ENCODE data around the gene ATP1A4. TPM values are rescaled to one million over a fixed set of nuclear protein-coding genes. Genes with fewer than 3 reads are reported as not detected.

The ATP1A4 gene
- total RNA-seq, 1 donor from 2014 or later = not detected

DNA sequence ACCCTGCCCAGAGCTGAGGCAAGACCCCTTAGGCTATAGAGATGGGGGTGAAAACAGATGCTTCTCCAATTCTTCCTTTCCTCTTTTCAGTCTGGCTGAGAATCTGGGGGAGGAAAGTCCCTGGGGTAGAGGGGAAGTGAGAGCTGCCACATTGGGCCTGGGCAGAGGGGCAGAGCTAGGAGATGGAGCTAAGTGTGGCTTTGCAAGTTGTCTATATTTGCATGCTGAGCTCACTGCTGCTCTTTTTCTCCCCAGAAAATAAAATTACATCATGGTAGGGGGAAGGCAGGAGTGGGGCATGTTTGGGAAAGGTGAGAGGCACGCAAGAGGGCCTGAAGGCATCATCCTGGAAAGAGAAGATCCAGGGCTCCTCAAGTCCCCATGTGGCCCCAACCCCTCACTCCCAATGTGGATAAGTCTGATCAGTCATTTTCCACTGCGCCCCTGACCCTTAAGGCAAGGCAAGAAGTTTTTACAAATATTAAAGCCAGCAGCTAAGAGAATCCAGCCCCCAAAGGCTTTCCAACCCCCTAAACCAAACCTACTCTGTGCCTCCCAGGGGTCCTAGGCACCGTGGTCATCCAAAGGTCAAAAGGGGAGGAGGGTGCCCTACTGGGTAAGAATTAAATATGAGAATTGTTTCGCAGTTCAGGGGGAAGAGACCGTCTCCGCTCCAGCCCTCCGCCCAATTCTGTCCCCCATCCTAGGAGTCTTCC, 53.3 kb downstream of the ATP1A4 start:
- peaks cover 14% of the 10 kb centered on the region for H3K36me3 Mint-ChIP-seq (ENCODE audit: low read depth)
- peak overlapping the region; percentile 89 for H3K4me3 Mint-ChIP-seq (ENCODE audit: unreplicated experiment)
- H3K27me3 Mint-ChIP-seq (ENCODE audit: low read depth) = no peaks in the 10 kb centered on the region
- H3K9me3 Mint-ChIP-seq (ENCODE audit: low read depth) = no peaks in the 10 kb centered on the region
- TF ChIP-seq, protein P1, sequence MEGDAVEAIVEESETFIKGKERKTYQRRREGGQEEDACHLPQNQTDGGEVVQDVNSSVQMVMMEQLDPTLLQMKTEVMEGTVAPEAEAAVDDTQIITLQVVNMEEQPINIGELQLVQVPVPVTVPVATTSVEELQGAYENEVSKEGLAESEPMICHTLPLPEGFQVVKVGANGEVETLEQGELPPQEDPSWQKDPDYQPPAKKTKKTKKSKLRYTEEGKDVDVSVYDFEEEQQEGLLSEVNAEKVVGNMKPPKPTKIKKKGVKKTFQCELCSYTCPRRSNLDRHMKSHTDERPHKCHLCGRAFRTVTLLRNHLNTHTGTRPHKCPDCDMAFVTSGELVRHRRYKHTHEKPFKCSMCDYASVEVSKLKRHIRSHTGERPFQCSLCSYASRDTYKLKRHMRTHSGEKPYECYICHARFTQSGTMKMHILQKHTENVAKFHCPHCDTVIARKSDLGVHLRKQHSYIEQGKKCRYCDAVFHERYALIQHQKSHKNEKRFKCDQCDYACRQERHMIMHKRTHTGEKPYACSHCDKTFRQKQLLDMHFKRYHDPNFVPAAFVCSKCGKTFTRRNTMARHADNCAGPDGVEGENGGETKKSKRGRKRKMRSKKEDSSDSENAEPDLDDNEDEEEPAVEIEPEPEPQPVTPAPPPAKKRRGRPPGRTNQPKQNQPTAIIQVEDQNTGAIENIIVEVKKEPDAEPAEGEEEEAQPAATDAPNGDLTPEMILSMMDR (IDR thresholded peaks at IDR 0.05) = no peak
- no peak for DNase-seq (ENCODE audit: low spot score)
- peaks cover 45% of the 10 kb centered on the region for H3K4me1 Mint-ChIP-seq (ENCODE audit: low read depth)
- peak overlapping the region; percentile 99 for H3K27ac Mint-ChIP-seq (ENCODE audit: unreplicated experiment)

DNA sequence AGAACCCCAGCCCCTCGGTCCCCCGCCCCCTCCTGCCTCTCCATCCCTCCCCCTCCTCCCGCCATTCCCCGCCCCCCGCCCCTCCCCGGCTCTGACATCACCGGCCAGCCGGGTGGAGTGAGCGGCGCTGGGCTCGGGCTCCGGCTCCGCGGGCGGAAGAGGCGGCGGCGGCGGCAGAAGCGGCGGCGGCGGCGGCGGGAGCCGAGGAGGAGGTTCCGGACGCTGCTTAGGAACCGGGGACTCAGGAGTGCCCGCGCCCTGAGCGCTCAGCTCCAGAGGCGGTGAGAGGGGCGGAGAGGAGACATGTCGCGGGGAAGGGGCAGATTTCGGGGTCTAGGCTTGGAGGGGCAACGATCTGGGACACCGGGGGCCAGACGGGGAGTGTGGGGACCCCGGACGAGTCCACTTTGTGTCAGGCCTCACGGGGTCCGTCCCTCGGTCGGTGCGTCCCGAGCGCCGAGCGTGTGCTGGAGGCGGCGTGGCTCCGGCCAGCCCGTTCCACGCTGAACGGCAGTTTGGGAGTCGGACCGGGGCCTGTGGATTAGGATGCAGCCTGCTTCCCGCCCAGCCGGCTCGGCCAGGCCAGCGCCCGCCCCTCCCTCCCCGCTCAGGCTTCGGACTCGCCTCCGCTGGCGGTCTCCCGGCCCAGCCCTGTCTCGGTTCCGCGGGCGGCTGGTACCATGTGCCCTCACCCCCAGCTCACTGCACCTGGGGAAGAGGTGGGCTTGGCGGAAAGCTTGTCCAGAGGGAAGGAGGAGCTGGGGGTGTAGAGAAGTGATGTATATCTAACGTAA, 54.0 kb downstream of the ATP1A4 start, which contains the start of gene PEA15:
Gene PEA15, plus strand, starts transcription at position 143 of the 794 bp plus-strand sequence. CDS start 6,161 bp downstream, outside the sequence.
- peaks cover 16% of the 10 kb centered on the region for H3K36me3 Mint-ChIP-seq (ENCODE audit: low read depth)
- H3K27ac Mint-ChIP-seq (ENCODE audit: unreplicated experiment) = peak within 1 kb of the TSS; percentile 99
- H3K27me3 Mint-ChIP-seq (ENCODE audit: low read depth) = no peaks in the 10 kb centered on the region
- TF ChIP-seq, protein P1 (IDR thresholded peaks at IDR 0.05) = no peak
- no peaks in the 10 kb centered on the region for H3K9me3 Mint-ChIP-seq (ENCODE audit: low read depth)
- H3K4me3 Mint-ChIP-seq (ENCODE audit: unreplicated experiment) = peak within 1 kb of the TSS; percentile 89
- H3K4me1 Mint-ChIP-seq (ENCODE audit: low read depth) = peaks cover 53% of the 10 kb centered on the region
- DNase-seq (ENCODE audit: low spot score) = no peak

DNA sequence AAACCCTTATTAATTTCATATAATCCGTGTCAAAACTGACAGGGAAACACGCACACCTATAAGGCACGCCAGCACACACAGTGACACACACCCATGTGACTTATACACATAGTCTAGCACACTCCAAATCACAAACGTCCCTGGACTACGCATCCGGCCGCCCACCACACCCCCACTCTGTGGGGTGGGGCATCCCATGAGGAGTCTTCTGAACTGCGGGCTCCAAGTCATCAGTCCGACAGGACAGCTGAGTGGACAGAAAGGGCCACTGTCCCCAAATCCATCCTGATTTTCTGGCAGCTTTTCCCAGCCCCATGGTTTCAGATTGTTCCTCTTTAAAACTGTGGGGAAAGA, 54.6 kb downstream of the ATP1A4 start:
- peak overlapping the region; percentile 89 for H3K4me3 Mint-ChIP-seq (ENCODE audit: unreplicated experiment)
- DNase-seq (ENCODE audit: low spot score) = no peak
- H3K4me1 Mint-ChIP-seq (ENCODE audit: low read depth) = peaks cover 59% of the 10 kb centered on the region
- H3K27ac Mint-ChIP-seq (ENCODE audit: unreplicated experiment) = peak overlapping the region; percentile 99
- H3K27me3 Mint-ChIP-seq (ENCODE audit: low read depth) = no peaks in the 10 kb centered on the region
- no peaks in the 10 kb centered on the region for H3K9me3 Mint-ChIP-seq (ENCODE audit: low read depth)
- peaks cover 18% of the 10 kb centered on the region for H3K36me3 Mint-ChIP-seq (ENCODE audit: low read depth)
- TF ChIP-seq, protein P1 (IDR thresholded peaks at IDR 0.05) = no peak

DNA sequence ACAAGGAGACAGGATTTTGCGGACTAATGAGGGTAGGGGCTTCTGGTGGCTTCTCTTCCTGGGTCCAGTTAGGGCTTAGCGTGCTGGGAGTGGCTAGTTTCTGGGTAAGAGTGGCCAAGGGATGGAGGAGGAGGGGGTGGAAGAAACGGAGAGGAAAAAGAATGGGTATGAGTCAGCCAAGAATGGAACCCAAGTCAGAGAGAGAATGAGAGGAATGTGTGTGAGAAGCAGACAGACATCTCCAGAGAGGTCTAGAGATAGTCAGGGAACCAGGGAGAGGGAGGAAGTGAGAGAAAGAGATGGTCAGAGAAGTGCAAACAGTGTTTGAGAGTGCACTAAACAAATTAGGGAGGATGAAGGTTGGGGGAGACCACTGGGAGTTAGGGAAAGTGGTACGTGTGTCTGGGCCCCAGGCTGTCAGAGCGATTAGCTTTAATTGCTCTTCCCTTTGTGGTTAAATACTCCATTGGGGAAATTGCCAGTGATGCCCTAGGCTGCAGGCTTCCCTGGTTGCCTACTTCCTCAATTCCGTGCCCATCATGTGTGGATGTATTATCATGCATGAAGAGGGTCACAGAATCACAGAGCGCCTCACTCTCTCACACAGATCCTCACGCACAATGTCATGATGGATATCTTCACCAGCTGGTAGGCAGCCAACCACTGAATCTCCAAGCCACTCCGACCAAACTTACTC, 55.2 kb downstream of the ATP1A4 start:
- Mint-ChIP-seq H3K9me3 (ENCODE audit: low read depth) (no peaks in the 10 kb centered on the region), H3K4me3 (ENCODE audit: unreplicated experiment) (peak overlapping the region; percentile 89), H3K36me3 (ENCODE audit: low read depth) (peaks cover 21% of the 10 kb centered on the region), H3K27me3 (ENCODE audit: low read depth) (no peaks in the 10 kb centered on the region), H3K27ac (ENCODE audit: unreplicated experiment) (peak overlapping the region; percentile 99), H3K4me1 (ENCODE audit: low read depth) (peaks cover 64% of the 10 kb centered on the region)
- TF ChIP-seq, protein P1 (IDR thresholded peaks at IDR 0.05) = no peak
- DNase-seq (ENCODE audit: low spot score) = no peak

DNA sequence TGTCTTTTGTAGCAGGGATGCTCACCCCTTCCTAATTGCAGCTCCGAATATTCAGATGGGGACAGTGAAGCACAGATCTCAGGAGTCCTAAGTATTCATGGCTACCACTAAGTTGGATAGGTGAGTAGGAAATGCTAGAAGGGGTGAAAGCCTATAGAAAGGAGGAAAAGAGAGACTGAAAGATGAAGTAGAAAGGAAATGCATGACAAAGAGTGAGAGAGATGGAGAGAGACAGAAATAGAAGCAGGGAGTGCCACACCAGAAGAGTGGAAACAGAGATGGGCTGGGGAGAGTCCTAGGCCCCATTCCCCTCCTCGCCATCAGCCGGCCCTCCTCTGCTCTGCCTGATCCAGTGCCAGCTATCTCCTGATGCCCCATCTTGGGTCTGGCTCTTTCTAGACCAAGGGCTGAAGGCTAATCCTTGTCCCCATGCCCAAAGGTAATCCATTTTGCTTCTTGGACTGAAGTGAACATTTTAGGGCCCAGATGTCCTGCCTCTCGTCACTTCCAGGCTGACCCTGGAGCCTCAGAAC, 55.8 kb downstream of the ATP1A4 start:
- H3K9me3 Mint-ChIP-seq (ENCODE audit: low read depth) = no peaks in the 10 kb centered on the region
- peak overlapping the region; percentile 99 for H3K27ac Mint-ChIP-seq (ENCODE audit: unreplicated experiment)
- peaks cover 64% of the 10 kb centered on the region for H3K4me1 Mint-ChIP-seq (ENCODE audit: low read depth)
- no peaks in the 10 kb centered on the region for H3K27me3 Mint-ChIP-seq (ENCODE audit: low read depth)
- TF ChIP-seq, protein P1 (IDR thresholded peaks at IDR 0.05) = no peak
- H3K4me3 Mint-ChIP-seq (ENCODE audit: unreplicated experiment) = peak overlapping the region; percentile 89
- DNase-seq (ENCODE audit: low spot score) = no peak
- H3K36me3 Mint-ChIP-seq (ENCODE audit: low read depth) = peaks cover 24% of the 10 kb centered on the region
